GM23338 (cell line): ENCODE data around the gene GM2A. TPM values are rescaled to one million over a fixed set of nuclear protein-coding genes. Genes with fewer than 3 reads are reported as not detected.

Source experiments
- ATAC-seq: fragments of 200-7000 bp; cut with Tn5 transposase; 3 replicates; pipeline ENCODE4 v1.9.1; 2020
- DNase-seq: peaks from one replicate; pipeline ENCODE4 v3.0.0-alpha.2; 2015; ENCODE audit warnings: low spot score
- H2AFZ ChIP-seq: fragments of 200-600 bp; sonication (generic); 2 replicates; pipeline ENCODE4 v1.8.0; 2016; ENCODE audit warnings: antibody characterized with exemption, mild to moderate bottlenecking, moderate library complexity
- H3F3A ChIP-seq: fragments of 200-600 bp; sonication (generic); replicated peaks from 2 replicates; pipeline ENCODE4 v1.8.0; 2017; ENCODE audit warnings: antibody characterized with exemption, mixed run types, low read depth
- H3K27ac ChIP-seq: fragments of 200-600 bp; sonication (generic); 2 replicates; pipeline ENCODE4 v1.6.1; 2016; ENCODE audit warnings: low read depth
- H3K27me3 ChIP-seq: fragments of 200-600 bp; sonication (generic); 2 replicates; pipeline ENCODE4 v1.8.0; 2016; ENCODE audit warnings: mild to moderate bottlenecking, mixed run types, moderate library complexity; ENCODE audit not compliant: insufficient read depth
- H3K36me3 ChIP-seq: fragments of 200-600 bp; sonication (generic); 2 replicates; pipeline ENCODE4 v1.8.0; 2016; ENCODE audit warnings: mild to moderate bottlenecking; ENCODE audit not compliant: insufficient read depth
- H3K4me1 ChIP-seq: fragments of 200-600 bp; sonication (generic); 2 replicates; pipeline ENCODE4 v1.8.0; 2016; ENCODE audit warnings: mild to moderate bottlenecking, moderate library complexity; ENCODE audit not compliant: insufficient read depth
- H3K4me2 ChIP-seq: fragments of 200-600 bp; sonication (generic); 2 replicates; pipeline ENCODE4 v1.7.1; 2017; ENCODE audit warnings: mixed run types
- H3K4me3 ChIP-seq: fragments of 200-600 bp; sonication (generic); 2 replicates; pipeline ENCODE4 v1.6.1; 2016; ENCODE audit warnings: mixed run types
- H3K79me2 ChIP-seq: fragments of 200-600 bp; sonication (generic); replicated peaks from 2 replicates; pipeline ENCODE4 v1.8.0; 2017; ENCODE audit warnings: mild to moderate bottlenecking; ENCODE audit not compliant: insufficient read depth
- H3K9me2 ChIP-seq: fragments of 200-600 bp; sonication (generic); 2 replicates; pipeline ENCODE4 v1.8.0; 2017; ENCODE audit not compliant: insufficient read depth
- H4K20me1 ChIP-seq: fragments of 200-600 bp; sonication (generic); replicated peaks from 2 replicates; pipeline ENCODE4 v1.8.0; 2017; ENCODE audit warnings: mild to moderate bottlenecking; ENCODE audit not compliant: insufficient read depth
- H3K27ac Mint-ChIP-seq: 2 replicates; pipeline ENCODE4 v1.8.0; 2020; ENCODE audit warnings: inconsistent platforms, mild to moderate bottlenecking, moderate library complexity, mixed read lengths
- H3K27me3 Mint-ChIP-seq: 3 replicates; pipeline ENCODE4 v1.8.0; 2022; ENCODE audit warnings: low read depth, mild to moderate bottlenecking, moderate library complexity, mixed read lengths, inconsistent platforms; ENCODE audit not compliant: insufficient read depth, poor library complexity
- H3K36me3 Mint-ChIP-seq: 3 replicates; pipeline ENCODE4 v1.8.0; 2021; ENCODE audit warnings: low read depth, mild to moderate bottlenecking, inconsistent platforms, moderate library complexity, mixed read lengths
- H3K4me1 Mint-ChIP-seq: 3 replicates; pipeline ENCODE4 v1.8.0; 2020; ENCODE audit warnings: mild to moderate bottlenecking, inconsistent platforms, mixed read lengths
- H3K4me3 Mint-ChIP-seq: 3 replicates; pipeline ENCODE4 v1.8.0; 2021; ENCODE audit warnings: moderate library complexity, mild to moderate bottlenecking, inconsistent platforms, mixed read lengths
- H3K9me3 Mint-ChIP-seq: 3 replicates; pipeline ENCODE4 v1.8.0; 2020; ENCODE audit warnings: moderate library complexity, mild to moderate bottlenecking, inconsistent platforms, mixed read lengths
- CTCF ChIP-seq, 2 experiments: fragments of 200-600 bp in 1 of 2; sonication (generic) in 1 of 2; conservative IDR thresholded peaks; 2 replicates each; pipeline versions ENCODE4 v1.5.1 to v1.6.1; 2016 to 2017; ENCODE audit warnings: antibody characterized with exemption in 2 of 2, low read depth in 2 of 2, mild to moderate bottlenecking in 2 of 2, moderate library complexity in 1 of 2
- ETS1 ChIP-seq: IDR thresholded peaks from 2 replicates; pipeline ENCODE4 v1.6.1; 2016; ENCODE audit warnings: antibody characterized with exemption
- NANOG ChIP-seq: IDR thresholded peaks from 2 replicates; pipeline ENCODE4 v1.6.1; 2016; ENCODE audit warnings: antibody characterized with exemption, borderline replicate concordance
- POLR2AphosphoS5 ChIP-seq: IDR thresholded peaks from 2 replicates; pipeline ENCODE4 v1.6.1; 2016; ENCODE audit warnings: antibody characterized with exemption, low read depth
- REST ChIP-seq: IDR thresholded peaks from one replicate; pipeline ENCODE4 v1.6.1; 2018; ENCODE audit warnings: antibody characterized with exemption; ENCODE audit not compliant: unreplicated experiment
- ZNF114 ChIP-seq: fragments of 250-450 bp; sonication (Bioruptor Pico); IDR thresholded peaks from 2 replicates; pipeline ENCODE4 v1.5.0; 2020; ENCODE audit warnings: mild to moderate bottlenecking, moderate library complexity
- polyA plus RNA-seq: library from polyadenylated mRNA; unstranded; fragments of >200 nt; fragmentation: Nextera tagmentation; extraction: Ambion mirVana; gene quantifications from 2 replicates; pipeline ENCODE4 v1.2.1, GENCODE V29; 2016
- total RNA-seq: library from RNA; depleted of rRNA; stranded (reverse); fragments of >200 nt; shearing (Covaris generic); gene quantifications from 2 replicates; pipeline ENCODE4 v1.2.3, GENCODE V29; 2014

GM2A gene
- total and polyA plus RNA-seq, 2 experiments from 2014 or later = 9.8 to 27.8 TPM

GRCh38 chr5:151278845-151279244, 25.9 kb downstream of the GM2A start (continued):
- TF ChIP-seq CTCF (conservative IDR thresholded peaks at IDR 0.05; ENCODE audit: low read depth in 2 of 2) = no peak

GRCh38 chr5:151280443-151280842, 27.5 kb downstream of the GM2A start:
- no peaks in the 10 kb centered on the region for H3F3A ChIP-seq
- no peak overlapping the region for H3K4me2 ChIP-seq
- H3K4me1 ChIP-seq = no peaks in the 10 kb centered on the region
- peaks cover 5% of the 10 kb centered on the region; the same call in 1 of the 3 replicates for H3K4me1 Mint-ChIP-seq
- H3K27ac ChIP-seq = no peak overlapping the region
- H2AFZ ChIP-seq = no peak overlapping the region
- no peaks in the 10 kb centered on the region for H3K79me2 ChIP-seq
- no peaks in the 10 kb centered on the region for H3K36me3 Mint-ChIP-seq
- H3K27me3 ChIP-seq = no peaks in the 10 kb centered on the region
- TF ChIP-seq NANOG = no peak
- no peak for TF ChIP-seq REST
- TF ChIP-seq ZNF114 (CRISPR knock-in tag) = no peak
- no peak for TF ChIP-seq CTCF (conservative IDR thresholded peaks at IDR 0.05; ENCODE audit: low read depth in 2 of 2)
- no peak for TF ChIP-seq ETS1
- TF ChIP-seq POLR2AphosphoS5 = no peak
- no peaks in the 10 kb centered on the region for H3K9me3 Mint-ChIP-seq
- H3K9me2 ChIP-seq = no peaks in the 10 kb centered on the region
- H3K4me3 ChIP-seq = no peak overlapping the region
- ATAC-seq (no peak), DNase-seq (no peak)
- no peaks in the 10 kb centered on the region for H3K36me3 ChIP-seq
- no peak overlapping the region for H3K27ac Mint-ChIP-seq
- no peaks in the 10 kb centered on the region for H4K20me1 ChIP-seq
- no peak overlapping the region for H3K4me3 Mint-ChIP-seq
- peaks cover 3% of the 10 kb centered on the region for H3K27me3 Mint-ChIP-seq
